MM.1S (cell line): ENCODE measurements around the gene MKNK2.
"Not testable (repeated sequence)": the region's sequence is repeated elsewhere in the genome, so short reads cannot be mapped to it uniquely, and the experiment has no call there.

Experiments used
- DNase-seq: peaks from one replicate; pipeline ENCODE4 v3.0.0-alpha.2; 2015
- H2AFZ ChIP-seq: fragments of 300-600 bp; sonication (generic); 2 replicates; pipeline ENCODE4 v1.6.0; 2016; ENCODE audit warnings: antibody characterized with exemption, low read length
- H3F3A ChIP-seq: fragments of 300-600 bp; sonication (generic); 2 replicates; pipeline ENCODE4 v1.6.1; 2016; ENCODE audit warnings: mild to moderate bottlenecking, antibody characterized with exemption, low read length, moderate library complexity, mixed read lengths; ENCODE audit not compliant: insufficient read depth
- H3K27ac ChIP-seq: fragments of 300-600 bp; sonication (generic); 2 replicates; pipeline ENCODE4 v1.5.1; 2016; ENCODE audit warnings: mild to moderate bottlenecking, low read length
- H3K27me3 ChIP-seq: fragments of 300-600 bp; sonication (generic); replicated peaks from 2 replicates; pipeline ENCODE4 v1.6.0; 2016; ENCODE audit warnings: low read length; ENCODE audit not compliant: insufficient read depth
- H3K36me3 ChIP-seq: fragments of 300-600 bp; sonication (generic); replicated peaks from 2 replicates; pipeline ENCODE4 v1.6.1; 2016; ENCODE audit warnings: mild to moderate bottlenecking, low read length, mixed read lengths; ENCODE audit not compliant: insufficient read depth
- H3K4me1 ChIP-seq: fragments of 300-600 bp; sonication (generic); 2 replicates; pipeline ENCODE4 v1.6.1; 2016; ENCODE audit warnings: low read length, mixed read lengths
- H3K4me2 ChIP-seq: fragments of 300-600 bp; sonication (generic); 2 replicates; pipeline ENCODE4 v1.6.0; 2016; ENCODE audit warnings: low read depth, low read length
- H3K4me3 ChIP-seq: fragments of 300-600 bp; sonication (generic); 2 replicates; pipeline ENCODE4 v1.5.1; 2016; ENCODE audit warnings: low read length, mixed read lengths
- H3K79me2 ChIP-seq: fragments of 300-600 bp; sonication (generic); 2 replicates; pipeline ENCODE4 v1.6.1; 2016; ENCODE audit warnings: mixed run types, low read length, mixed read lengths
- H3K9ac ChIP-seq: fragments of 300-600 bp; sonication (generic); 2 replicates; pipeline ENCODE4 v1.6.1; 2016; ENCODE audit warnings: low read length, mixed read lengths
- H3K9me2 ChIP-seq: fragments of 300-600 bp; sonication (generic); replicated peaks from 2 replicates; pipeline ENCODE4 v1.6.1; 2016; ENCODE audit warnings: mild to moderate bottlenecking, low read length, mixed read lengths; ENCODE audit not compliant: insufficient read depth
- H3K9me3 ChIP-seq: fragments of 300-600 bp; sonication (generic); replicated peaks from 2 replicates; pipeline ENCODE4 v1.6.1; 2016; ENCODE audit warnings: mild to moderate bottlenecking, low read length, mixed read lengths; ENCODE audit not compliant: insufficient read depth
- H4K20me1 ChIP-seq: fragments of 300-600 bp; sonication (generic); 2 replicates; pipeline ENCODE4 v1.6.1; 2016; ENCODE audit warnings: mild to moderate bottlenecking, low read length, moderate library complexity, mixed read lengths; ENCODE audit not compliant: insufficient read depth
- EZH2 ChIP-seq: fragments of 300-600 bp; sonication (generic); optimal IDR thresholded peaks from 2 replicates; pipeline ENCODE3; 2017; ENCODE audit warnings: low read depth, mild to moderate bottlenecking, antibody characterized with exemption, low read length, mixed read lengths
- EZH2phosphoT487 ChIP-seq: fragments of 300-600 bp; sonication (generic); IDR thresholded peaks from 2 replicates; pipeline ENCODE4 v1.6.1; 2018; ENCODE audit warnings: antibody characterized with exemption, low read length
- TF ChIP-seq, protein P1 (sequence below): fragments of 300-600 bp; sonication (generic); IDR thresholded peaks from 2 replicates; pipeline ENCODE4 v1.5.1; 2016; ENCODE audit warnings: antibody characterized with exemption, low read length, mixed read lengths

The MKNK2 gene

DNA sequence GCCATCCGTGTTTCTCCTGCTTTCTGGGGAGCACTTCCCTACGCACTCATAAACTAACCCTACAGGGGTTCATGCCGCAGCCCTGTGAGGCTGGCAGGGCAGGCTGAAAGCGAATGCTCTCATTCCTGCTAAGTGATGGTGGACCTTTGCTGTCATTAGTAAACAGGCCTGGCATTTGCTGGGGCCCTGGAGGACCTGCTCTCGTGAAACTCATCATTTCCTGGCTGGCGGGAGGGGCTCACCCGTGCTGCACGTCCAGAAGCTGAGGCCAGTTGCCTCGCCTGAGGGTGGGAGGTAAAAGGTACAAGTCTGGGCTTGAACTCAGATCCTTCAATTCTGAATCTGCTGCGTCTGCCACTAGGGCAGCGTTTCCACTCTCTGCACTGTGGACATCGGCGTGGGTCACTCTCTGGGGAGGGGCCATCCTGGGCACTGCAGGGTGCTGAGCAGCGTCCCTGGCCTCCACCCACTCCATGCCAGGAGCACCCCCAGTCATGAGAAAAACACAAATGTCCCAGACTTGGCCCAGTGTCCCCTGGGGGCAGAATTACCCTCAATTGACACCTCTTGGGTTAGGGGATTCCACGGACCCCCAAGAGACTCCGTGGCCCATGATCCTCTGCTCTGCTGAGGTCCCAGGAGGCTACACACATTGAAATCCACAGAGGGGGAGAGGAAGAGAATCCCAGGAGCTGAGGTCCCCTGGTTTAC is 38.1 kb upstream of the MKNK2 start:
- H3K4me2 ChIP-seq: peak overlapping the region; percentile 86
- peaks cover 73% of the 10 kb centered on the region for H3F3A ChIP-seq
- peak overlapping the region; percentile 80 for H3K9ac ChIP-seq
- no peak overlapping the region for H2AFZ ChIP-seq
- no peaks in the 10 kb centered on the region for H3K9me2 ChIP-seq
- peaks cover 56% of the 10 kb centered on the region for H3K4me1 ChIP-seq
- H3K9me3 ChIP-seq: no peaks in the 10 kb centered on the region
- H4K20me1 ChIP-seq: no peaks in the 10 kb centered on the region
- H3K4me3 ChIP-seq: peak overlapping the region; percentile 28; the same call in 1 of the 2 replicates
- H3K27me3 ChIP-seq: no peaks in the 10 kb centered on the region
- H3K36me3 ChIP-seq: no peaks in the 10 kb centered on the region
- peak overlapping the region; percentile 90 for H3K27ac ChIP-seq
- H3K79me2 ChIP-seq: peaks cover 59% of the 10 kb centered on the region
- peak; percentile 89 for DNase-seq
- TF ChIP-seq, protein P1, sequence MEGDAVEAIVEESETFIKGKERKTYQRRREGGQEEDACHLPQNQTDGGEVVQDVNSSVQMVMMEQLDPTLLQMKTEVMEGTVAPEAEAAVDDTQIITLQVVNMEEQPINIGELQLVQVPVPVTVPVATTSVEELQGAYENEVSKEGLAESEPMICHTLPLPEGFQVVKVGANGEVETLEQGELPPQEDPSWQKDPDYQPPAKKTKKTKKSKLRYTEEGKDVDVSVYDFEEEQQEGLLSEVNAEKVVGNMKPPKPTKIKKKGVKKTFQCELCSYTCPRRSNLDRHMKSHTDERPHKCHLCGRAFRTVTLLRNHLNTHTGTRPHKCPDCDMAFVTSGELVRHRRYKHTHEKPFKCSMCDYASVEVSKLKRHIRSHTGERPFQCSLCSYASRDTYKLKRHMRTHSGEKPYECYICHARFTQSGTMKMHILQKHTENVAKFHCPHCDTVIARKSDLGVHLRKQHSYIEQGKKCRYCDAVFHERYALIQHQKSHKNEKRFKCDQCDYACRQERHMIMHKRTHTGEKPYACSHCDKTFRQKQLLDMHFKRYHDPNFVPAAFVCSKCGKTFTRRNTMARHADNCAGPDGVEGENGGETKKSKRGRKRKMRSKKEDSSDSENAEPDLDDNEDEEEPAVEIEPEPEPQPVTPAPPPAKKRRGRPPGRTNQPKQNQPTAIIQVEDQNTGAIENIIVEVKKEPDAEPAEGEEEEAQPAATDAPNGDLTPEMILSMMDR: no peak
- TF ChIP-seq EZH2: no peak
- TF ChIP-seq EZH2phosphoT487: no peak

DNA sequence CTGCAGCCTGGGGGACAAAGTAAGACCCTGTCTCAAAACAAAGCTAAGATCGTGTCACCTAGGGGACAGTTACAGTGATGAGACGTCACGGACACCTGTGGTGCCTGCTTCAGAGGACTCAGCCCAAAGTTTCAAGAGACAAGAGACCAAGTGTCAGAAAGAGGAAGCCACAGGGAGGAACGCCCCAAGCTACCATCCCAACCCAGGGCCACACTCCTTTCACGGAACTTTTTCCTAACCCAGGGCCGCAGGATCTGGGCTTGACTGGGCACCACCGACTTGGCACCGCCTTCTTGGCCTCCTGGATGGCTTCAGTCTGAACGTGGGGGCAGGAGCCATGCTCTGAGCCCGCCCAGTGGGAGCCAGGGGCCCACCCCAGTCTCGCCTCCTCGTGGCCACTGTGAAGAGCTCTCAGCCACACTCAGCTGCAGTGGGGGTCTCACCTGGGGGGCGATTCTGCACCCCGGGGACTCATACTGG is 36.6 kb upstream of the MKNK2 start:
- Histone ChIP-seq H2AFZ (peak overlapping the region; percentile 4; the same call in 1 of the 2 replicates), H3K9me2 (no peaks in the 10 kb centered on the region), H4K20me1 (no peaks in the 10 kb centered on the region), H3K9ac (peak overlapping the region; percentile 96), H3K9me3 (no peaks in the 10 kb centered on the region), H3K4me2 (peak overlapping the region; percentile 72), H3K4me3 (no peak overlapping the region), H3K79me2 (peaks cover 59% of the 10 kb centered on the region), H3K36me3 (no peaks in the 10 kb centered on the region), H3K27ac (peak overlapping the region; percentile 90), H3K4me1 (peaks cover 50% of the 10 kb centered on the region), H3K27me3 (no peaks in the 10 kb centered on the region), H3F3A (peaks cover 80% of the 10 kb centered on the region)
- TF ChIP-seq, protein P1: peak; percentile 56
- no peak for TF ChIP-seq EZH2phosphoT487
- DNase-seq: peak; percentile 75

DNA sequence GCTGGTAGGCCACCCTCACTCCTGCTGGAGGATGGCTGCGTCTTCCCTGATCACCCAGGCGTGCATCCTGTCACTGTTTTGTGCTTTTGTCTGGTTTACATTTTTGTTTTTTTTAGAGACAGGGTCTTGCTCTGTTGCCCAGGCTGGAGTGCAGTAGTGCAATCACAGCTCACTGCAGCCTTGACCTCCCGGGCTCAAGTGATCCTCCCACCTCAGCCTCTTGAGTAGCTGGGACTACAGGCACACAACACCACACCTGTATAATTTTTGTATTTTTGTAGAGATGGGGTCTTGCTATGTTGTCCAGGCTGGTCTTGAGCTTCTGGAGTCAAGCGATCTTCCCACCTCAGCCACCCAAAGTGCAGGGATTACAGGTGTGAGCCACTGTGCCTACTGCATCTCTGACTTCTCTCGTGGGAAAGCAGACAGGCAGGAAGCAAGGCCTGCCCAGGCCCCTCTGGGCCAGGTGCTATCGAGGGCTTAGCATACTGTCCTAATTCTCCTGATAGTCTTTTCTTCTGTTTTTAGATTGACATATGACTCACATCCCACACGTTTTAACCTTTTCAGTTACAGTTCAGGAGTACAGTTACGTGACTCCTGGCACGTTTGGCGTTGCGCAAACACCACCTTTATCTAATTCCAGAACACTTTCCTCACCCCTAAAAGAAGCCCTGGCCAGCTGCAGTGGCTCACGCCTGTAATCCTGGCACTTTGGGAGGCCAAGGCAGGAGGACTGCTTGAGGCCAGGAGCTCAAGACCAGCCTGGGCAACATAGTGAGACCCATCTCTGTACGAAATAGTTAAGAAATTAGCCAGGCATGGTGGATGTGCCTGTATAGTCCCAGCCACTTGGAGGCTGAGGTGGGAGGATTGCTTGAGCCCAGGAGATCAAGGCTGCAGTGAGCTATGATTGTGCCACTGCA is 35.9 kb upstream of the MKNK2 start:
- Histone ChIP-seq H3K4me1 (peaks cover 53% of the 10 kb centered on the region), H3K79me2 (peaks cover 59% of the 10 kb centered on the region), H3K4me2 (peak overlapping the region; percentile 72), H3K9ac (peak overlapping the region; percentile 96), H3K27ac (peak overlapping the region; percentile 90), H3F3A (peaks cover 84% of the 10 kb centered on the region)
- not testable (repeated sequence) for H4K20me1 ChIP-seq, H3K36me3 ChIP-seq, H2AFZ ChIP-seq, H3K4me3 ChIP-seq, H3K9me3 ChIP-seq, H3K9me2 ChIP-seq, H3K27me3 ChIP-seq
- DNase-seq: peak; percentile 73
